Brain microvascular endothelial cell (primary cell): Measurements from ENCODE around the gene KIF7.

Source experiments
- DNase-seq: peaks from one replicate; pipeline ENCODE4 v3.0.0-alpha.2; 2020
- H3K27ac ChIP-seq: fragments of 250-450 bp; sonication (Bioruptor Pico); 2 replicates; pipeline ENCODE4 v1.5.1; 2020; ENCODE audit warnings: mild to moderate bottlenecking, moderate library complexity
- H3K27me3 ChIP-seq: fragments of 250-450 bp; sonication (Bioruptor Pico); replicated peaks from 2 replicates; pipeline ENCODE4 v1.5.1; 2020; ENCODE audit warnings: mild to moderate bottlenecking
- H3K36me3 ChIP-seq: fragments of 250-450 bp; sonication (Bioruptor Pico); replicated peaks from 2 replicates; pipeline ENCODE4 v1.5.1; 2020; ENCODE audit warnings: mild to moderate bottlenecking
- H3K4me3 ChIP-seq: 2 replicates; pipeline ENCODE4 v1.5.1; 2011; ENCODE audit warnings: low read depth, mild to moderate bottlenecking, control low read depth, low read length, moderate library complexity
- CTCF ChIP-seq: IDR thresholded peaks from 2 replicates; pipeline ENCODE4 v1.5.1; 2011; ENCODE audit warnings: low read depth, mild to moderate bottlenecking, moderate library complexity, low read length, control low read depth, inconsistent platforms; ENCODE audit errors: missing control alignments
- in situ Hi-C: cut with HindIII; loops from 2 replicates; pipeline ENCODE4 v1.10.0; 2017; ENCODE audit warnings: low sequenced_read_pairs, low pct_ligation_motif_present

Gene KIF7

GRCh38 chr15:89630974-89631901 lies 24.0 kb downstream of the KIF7 start:
- peaks cover 63% of the 10 kb centered on the region for H3K36me3 ChIP-seq

GRCh38 chr15:89630260-89630659 lies 25.0 kb downstream of the KIF7 start:
- Histone ChIP-seq H3K4me3 (no peak overlapping the region), H3K27ac (no peak overlapping the region), H3K36me3 (peaks cover 66% of the 10 kb centered on the region), H3K27me3 (no peaks in the 10 kb centered on the region)
- no peak for TF ChIP-seq CTCF
- DNase-seq, result no peak
- in situ Hi-C loops, result no loop called here

More at GRCh38 chr15:89630974-89631901, 24.0 kb downstream of the KIF7 start:
- no peak overlapping the region for H3K27ac ChIP-seq
- DNase-seq, result no peak
- in situ Hi-C loops, result no loop called here
- TF ChIP-seq CTCF, result no peak
- no peak overlapping the region for H3K4me3 ChIP-seq
- no peaks in the 10 kb centered on the region for H3K27me3 ChIP-seq

GRCh38 chr15:89629829-89630228 lies 25.4 kb downstream of the KIF7 start:
- DNase-seq, result no peak
- TF ChIP-seq CTCF, result no peak
- Histone ChIP-seq H3K27me3 (no peaks in the 10 kb centered on the region), H3K27ac (no peak overlapping the region), H3K4me3 (no peak overlapping the region), H3K36me3 (peaks cover 66% of the 10 kb centered on the region)
- in situ Hi-C loops, result no loop called here

GRCh38 chr15:89628806-89629715 lies 26.2 kb downstream of the KIF7 start:
- in situ Hi-C loops, result no loop called here
- peaks cover 72% of the 10 kb centered on the region for H3K36me3 ChIP-seq
- TF ChIP-seq CTCF, result no peak
- H3K4me3 ChIP-seq, result no peak overlapping the region
- no peak overlapping the region for H3K27ac ChIP-seq
- DNase-seq, result no peak
- H3K27me3 ChIP-seq, result no peaks in the 10 kb centered on the region

GRCh38 chr15:89628301-89628700 lies 27.0 kb downstream of the KIF7 start:
- in situ Hi-C loops, result no loop called here
- Histone ChIP-seq H3K27me3 (no peaks in the 10 kb centered on the region), H3K27ac (no peak overlapping the region), H3K4me3 (no peak overlapping the region), H3K36me3 (peaks cover 70% of the 10 kb centered on the region)
- no peak for DNase-seq
- TF ChIP-seq CTCF, result no peak
